Endodermal cell (in vitro differentiated cells): ENCODE measurements around the gene NTRK3. TPM values are rescaled to one million over a fixed set of nuclear protein-coding genes. Genes with fewer than 3 reads are reported as not detected.
"Not testable (repeated sequence)": the region's sequence is repeated elsewhere in the genome, so short reads cannot be mapped to it uniquely, and the experiment has no call there.

Experiments
- DNase-seq: peaks from one replicate; pipeline ENCODE4 v3.0.0-alpha.2; 2017
- H3K27ac ChIP-seq: 2 replicates; pipeline ENCODE4 v1.5.1; 2013; ENCODE audit warnings: mild to moderate bottlenecking, low read depth, low read length, moderate library complexity
- H3K27me3 ChIP-seq: 2 replicates; pipeline ENCODE4 v1.6.1; 2013; ENCODE audit warnings: mild to moderate bottlenecking, low read length, moderate library complexity; ENCODE audit not compliant: insufficient read depth, control insufficient read depth, poor library complexity, severe bottlenecking
- H3K36me3 ChIP-seq: 2 replicates; pipeline ENCODE4 v1.7.0; 2013; ENCODE audit warnings: mild to moderate bottlenecking, low read length, moderate library complexity; ENCODE audit not compliant: control insufficient read depth, insufficient read depth
- H3K4me1 ChIP-seq: one replicate; pipeline ENCODE4 v1.7.0; 2013; ENCODE audit warnings: low read length; ENCODE audit not compliant: control insufficient read depth, insufficient read depth
- H3K4me3 ChIP-seq: 2 replicates; pipeline ENCODE4 v1.5.1; 2013; ENCODE audit warnings: mild to moderate bottlenecking, low read length, moderate library complexity
- H3K9ac ChIP-seq: 2 replicates; pipeline ENCODE4 v1.6.1; 2013; ENCODE audit warnings: mild to moderate bottlenecking, low read length, moderate library complexity; ENCODE audit not compliant: poor library complexity, severe bottlenecking; ENCODE audit errors: extremely low read depth
- H3K9me3 ChIP-seq: 2 replicates; pipeline ENCODE4 v1.6.1; 2013; ENCODE audit warnings: mild to moderate bottlenecking, low read length, moderate library complexity; ENCODE audit not compliant: control insufficient read depth
- H3K27ac Mint-ChIP-seq: 2 replicates; pipeline ENCODE4 v1.8.0; 2020; ENCODE audit warnings: mixed read lengths
- H3K27me3 Mint-ChIP-seq: 2 replicates; pipeline ENCODE4 v1.8.0; 2021; ENCODE audit warnings: mild to moderate bottlenecking, mixed read lengths; ENCODE audit not compliant: insufficient read depth
- H3K36me3 Mint-ChIP-seq: 2 replicates; pipeline ENCODE4 v1.8.0; 2020; ENCODE audit warnings: low read depth, mixed read lengths
- H3K4me1 Mint-ChIP-seq: 2 replicates; pipeline ENCODE4 v1.8.0; 2020; ENCODE audit warnings: mixed read lengths
- H3K4me3 Mint-ChIP-seq: 2 replicates; pipeline ENCODE4 v1.8.0; 2020; ENCODE audit warnings: mild to moderate bottlenecking, moderate library complexity, mixed read lengths
- H3K9me3 Mint-ChIP-seq: 2 replicates; pipeline ENCODE4 v1.8.0; 2020; ENCODE audit warnings: mild to moderate bottlenecking, mixed read lengths
- CTCF ChIP-seq: fragments of 200-600 bp; sonication (generic); conservative IDR thresholded peaks from 2 replicates; pipeline ENCODE4 v1.5.0; 2021; ENCODE audit warnings: antibody characterized with exemption, mild to moderate bottlenecking
- WGBS, 2 experiments: methylation state at CpG; one replicate each; pipeline versions ENCODE4 v1.1.5 to v1.1.7; 2013; ENCODE audit warnings: missing lambda C conversion rate in 2 of 2, mixed read lengths in 1 of 2; ENCODE audit not compliant: insufficient coverage in 1 of 2, insufficient read length in 1 of 2; 5-methylcytosine and 5-hydroxymethylcytosine counted together
- total RNA-seq, 2 donors: library from RNA; stranded (reverse); fragmentation: NEBNext Ultra II Directional in 1 of 2; extraction: Animal tissue kit (Norgen Biotek cat#: 25700) in 1 of 2; gene quantifications; 2 replicates in 1 of 2; 3 replicates in 1 of 2; pipeline ENCODE4 v1.2.1, GENCODE V29; 2021

NTRK3 gene
- total RNA-seq, 2 donors from 2014 or later, result 0.11 to 0.86 TPM

- H3K27ac Mint-ChIP-seq, result no peak overlapping the region
- H3K27me3 Mint-ChIP-seq, result peaks cover 38% of the 10 kb centered on the region
- no peak for TF ChIP-seq CTCF
- H3K9ac ChIP-seq, result no peak overlapping the region
- H3K36me3 Mint-ChIP-seq, result no peaks in the 10 kb centered on the region
- no peak overlapping the region for H3K27ac ChIP-seq
- no peaks in the 10 kb centered on the region for H3K9me3 ChIP-seq
- H3K27me3 ChIP-seq, result peaks cover 23% of the 10 kb centered on the region
- no peaks in the 10 kb centered on the region for H3K9me3 Mint-ChIP-seq
- H3K4me3 Mint-ChIP-seq, result no peak overlapping the region
- H3K4me1 ChIP-seq, result no peaks in the 10 kb centered on the region
- WGBS, 2 experiments, result 86 to 100% methylated on average over 2 to 3 of the region's 3 CpGs
- no peak overlapping the region for H3K4me3 ChIP-seq
- DNase-seq, result no peak
- peaks cover 5% of the 10 kb centered on the region for H3K4me1 Mint-ChIP-seq
- H3K36me3 ChIP-seq, result no peaks in the 10 kb centered on the region
These were observed 409.8 kb downstream of the NTRK3 start for GRCh38 chr15:87846746-87847145.

GRCh38 chr15:87843312-87843711, 413.2 kb downstream of the NTRK3 start:
- Mint-ChIP-seq H3K9me3 (peaks cover 3% of the 10 kb centered on the region), H3K4me3 (no peak overlapping the region), H3K36me3 (no peaks in the 10 kb centered on the region), H3K27me3 (peaks cover 43% of the 10 kb centered on the region), H3K27ac (no peak overlapping the region), H3K4me1 (no peaks in the 10 kb centered on the region)
- H3K36me3 ChIP-seq, result no peaks in the 10 kb centered on the region
- no peak overlapping the region for H3K9ac ChIP-seq
- no peak for DNase-seq
- 91 to 95% methylated on average over 3 of the region's 3 CpGs for WGBS, 2 experiments
- no peak overlapping the region for H3K4me3 ChIP-seq
- no peaks in the 10 kb centered on the region for H3K9me3 ChIP-seq
- TF ChIP-seq CTCF, result no peak
- H3K27ac ChIP-seq, result no peak overlapping the region
- peaks cover 13% of the 10 kb centered on the region for H3K27me3 ChIP-seq
- no peaks in the 10 kb centered on the region for H3K4me1 ChIP-seq

GRCh38 chr15:87841426-87841998, 415.0 kb downstream of the NTRK3 start:
- Histone ChIP-seq H3K27ac (no peak overlapping the region), H3K4me1 (no peaks in the 10 kb centered on the region), H3K9ac (no peak overlapping the region), H3K27me3 (peaks cover 13% of the 10 kb centered on the region), H3K36me3 (no peaks in the 10 kb centered on the region), H3K9me3 (no peaks in the 10 kb centered on the region), H3K4me3 (no peak overlapping the region)
- Mint-ChIP-seq H3K27me3 (peaks cover 40% of the 10 kb centered on the region), H3K4me3 (no peak overlapping the region), H3K4me1 (no peaks in the 10 kb centered on the region), H3K36me3 (no peaks in the 10 kb centered on the region), H3K9me3 (peaks cover 12% of the 10 kb centered on the region), H3K27ac (no peak overlapping the region)
- DNase-seq, result no peak
- 72% methylated on average over 1 of the region's 1 CpG; no CpG with 5 or more reads in 1 of the 2 experiments for WGBS, 2 experiments
- no peak for TF ChIP-seq CTCF

- WGBS, 2 experiments, result 89% methylated on average over 1 of the region's 2 CpGs; no CpG with 5 or more reads in 1 of the 2 experiments
- Mint-ChIP-seq H3K27me3 (peaks cover 28% of the 10 kb centered on the region), H3K9me3 (peaks cover 31% of the 10 kb centered on the region), H3K4me1 (peaks cover 22% of the 10 kb centered on the region)
- not testable (repeated sequence) for H3K36me3 Mint-ChIP-seq, H3K4me1 ChIP-seq, H3K36me3 ChIP-seq, H3K27me3 ChIP-seq, H3K27ac Mint-ChIP-seq, H3K27ac ChIP-seq, H3K4me3 ChIP-seq, H3K4me3 Mint-ChIP-seq, DNase-seq, H3K9ac ChIP-seq, H3K9me3 ChIP-seq
These were observed 420.7 kb downstream of the NTRK3 start for GRCh38 chr15:87835830-87836229.

- not testable (repeated sequence) for H3K36me3 ChIP-seq, H3K9me3 ChIP-seq, H3K27ac Mint-ChIP-seq, H3K4me1 ChIP-seq, DNase-seq, H3K36me3 Mint-ChIP-seq, H3K4me3 ChIP-seq, H3K9ac ChIP-seq, H3K27ac ChIP-seq, H3K4me3 Mint-ChIP-seq
- Mint-ChIP-seq H3K27me3 (peaks cover 44% of the 10 kb centered on the region), H3K9me3 (peaks cover 35% of the 10 kb centered on the region), H3K4me1 (peaks cover 27% of the 10 kb centered on the region)
- WGBS, 2 experiments, result 76 to 80% methylated on average over 2 to 5 of the region's 5 CpGs
- H3K27me3 ChIP-seq, result peaks cover 23% of the 10 kb centered on the region
These were observed 423.2 kb downstream of the NTRK3 start for GRCh38 chr15:87833333-87833732.
